KBM-7 (cell line): ENCODE results near the gene MRM1.

ENCODE experiments used
- DNase-seq: peaks from one replicate; pipeline ENCODE4 v3.0.0-alpha.2; 2015
- in situ Hi-C: fragments of 300-500 bp; cut with MboI; formaldehyde crosslinking; loops from 2 replicates; pipeline ENCODE4 v1.14.3; 2020; ENCODE audit warnings: low sequenced_read_pairs, low pct_unique_long_range_greater_than_20kb, mixed read lengths

MRM1 gene

DNA sequence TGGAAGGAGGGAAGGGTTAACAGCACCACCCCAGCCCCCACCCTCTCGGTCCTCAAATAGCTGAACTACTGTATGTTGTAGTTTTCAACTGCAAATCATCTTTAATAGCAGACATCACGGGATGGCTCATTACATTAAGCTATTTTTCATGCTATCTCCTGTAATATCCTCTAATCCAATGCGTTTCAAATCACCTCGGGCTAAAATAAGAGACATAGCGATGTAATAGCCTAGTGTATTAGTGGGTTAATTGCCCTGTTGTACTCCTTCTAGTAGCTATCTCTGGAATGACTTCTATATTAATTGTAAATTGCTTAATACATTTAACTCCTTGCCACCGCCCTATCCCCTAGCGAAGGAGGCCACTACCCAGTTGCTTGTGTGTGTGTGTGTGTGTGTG, 54.3 kb downstream of the MRM1 start:
- in situ Hi-C loops, result no loop called here
- no peak for DNase-seq

DNA sequence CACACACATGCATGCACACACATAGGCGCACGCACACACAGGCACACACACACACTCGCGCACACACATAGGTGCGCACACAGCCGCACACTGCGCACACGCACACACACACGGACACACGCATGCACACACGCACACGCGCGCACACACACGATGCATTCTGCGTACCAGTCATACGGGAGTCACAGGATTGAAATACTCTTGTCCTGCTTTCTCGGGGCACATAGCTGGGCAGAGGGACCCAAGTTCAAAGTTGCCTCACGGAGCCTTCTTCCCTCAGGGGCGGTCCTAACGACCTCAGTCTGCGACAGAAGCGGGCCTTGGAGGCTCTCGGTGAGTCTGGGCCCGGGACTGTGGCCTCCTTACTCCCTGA, 56.0 kb downstream of the MRM1 start:
- in situ Hi-C loops, result no loop called here
- no peak for DNase-seq

DNA sequence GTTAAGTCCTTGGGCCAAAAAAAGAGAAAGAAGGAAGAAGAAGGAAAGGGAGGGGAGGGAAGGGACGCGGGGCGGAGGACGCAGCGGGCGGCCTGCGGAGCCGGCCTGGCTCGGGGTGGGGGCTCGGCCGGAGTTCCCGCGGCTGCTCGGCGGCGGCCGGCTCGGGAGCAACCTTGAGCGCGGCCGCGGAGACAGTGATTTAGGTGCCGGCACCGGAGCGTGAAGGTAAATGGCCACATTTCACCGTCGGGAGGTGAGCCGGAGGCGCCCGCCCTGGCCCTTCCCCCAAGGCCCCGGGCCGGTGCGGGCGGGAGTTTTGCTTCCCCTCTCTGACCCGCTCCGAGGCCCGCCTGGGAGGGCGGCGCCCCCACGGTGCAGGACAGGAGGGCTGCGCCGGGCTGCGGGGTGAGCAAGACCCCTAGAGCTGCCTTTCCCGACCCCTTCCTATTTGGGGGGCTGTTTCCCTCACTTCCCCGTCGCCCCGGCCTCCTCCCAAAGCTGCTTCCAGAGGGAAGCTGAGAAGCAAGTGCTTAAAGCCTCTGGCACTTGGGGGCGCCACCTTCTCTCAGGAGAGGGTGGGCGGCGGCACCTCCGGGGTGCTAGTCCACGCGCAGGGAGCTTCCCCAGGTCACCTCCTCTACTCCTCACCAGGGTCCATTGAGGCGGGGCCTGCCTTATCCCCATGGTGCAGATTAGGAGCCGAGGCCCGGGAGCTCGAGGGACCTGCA, 56.5 kb downstream of the MRM1 start:
- DNase-seq, result no peak
- in situ Hi-C loops, result no loop called here
